MCF 10A (cell line): ENCODE results near the gene WWOX. TPM values are rescaled to one million over a fixed set of nuclear protein-coding genes. Genes with fewer than 3 reads are reported as not detected.
"Not testable (repeated sequence)": the region's sequence is repeated elsewhere in the genome, so short reads cannot be mapped to it uniquely, and the experiment has no call there.

ENCODE experiments used
- BruUV-seq: library from RNA; stranded (reverse); fragments of 400-500 nt; replicated peaks from 2 replicates; lab custom pipeline; 2021; lab: Mats Ljungman, UMichigan
- CTCF ChIA-PET: fragments of 300-600 bp; sonication (Branson Sonifier 250); formaldehyde crosslinking; extraction: SDS; loops from one replicate; lab custom pipeline; 2021; ENCODE audit warnings: antibody characterized with exemption, inconsistent platforms; lab: Yijun Ruan, JAX
- POLR2A ChIA-PET: fragments of 300-600, 350-650 bp; sonication (Branson Sonifier 250); formaldehyde crosslinking; extraction: SDS; loops from one replicate; lab custom pipeline; 2020; ENCODE audit warnings: antibody characterized with exemption, inconsistent platforms; lab: Yijun Ruan, JAX
- DNase-seq: peaks from one replicate; pipeline ENCODE4 v3.0.0-alpha.2; 2018; ENCODE audit not compliant: unreplicated experiment
- H3K27ac Mint-ChIP-seq: one replicate; pipeline ENCODE4 v1.8.0; 2022; ENCODE audit warnings: mild to moderate bottlenecking, low read depth, mixed read lengths; ENCODE audit not compliant: unreplicated experiment
- H3K27me3 Mint-ChIP-seq: one replicate; pipeline ENCODE4 v1.8.0; 2022; ENCODE audit warnings: mixed read lengths; ENCODE audit not compliant: insufficient read depth, unreplicated experiment
- H3K36me3 Mint-ChIP-seq: one replicate; pipeline ENCODE4 v1.8.0; 2022; ENCODE audit warnings: mild to moderate bottlenecking, moderate library complexity, mixed read lengths; ENCODE audit not compliant: insufficient read depth, unreplicated experiment
- H3K4me1 Mint-ChIP-seq: one replicate; pipeline ENCODE4 v1.8.0; 2022; ENCODE audit warnings: mixed read lengths; ENCODE audit not compliant: insufficient read depth, unreplicated experiment
- H3K4me3 Mint-ChIP-seq: one replicate; pipeline ENCODE4 v1.8.0; 2022; ENCODE audit warnings: mild to moderate bottlenecking, moderate library complexity, mixed read lengths; ENCODE audit not compliant: unreplicated experiment
- H3K9me3 Mint-ChIP-seq: one replicate; pipeline ENCODE4 v1.8.0; 2022; ENCODE audit warnings: mixed read lengths; ENCODE audit not compliant: unreplicated experiment
- intact Hi-C: fragments of 100-400 bp; cut with micrococcal nuclease; formaldehyde crosslinking; loops from 2 replicates; pipeline ENCODE4 v1.14.1; 2022
- total RNA-seq: library from RNA; stranded (reverse); gene quantifications from 2 replicates; pipeline ENCODE4 v1.2.3, GENCODE V29; 2022
- TF ChIP-seq, protein P1 (sequence below): fragments of 200-600 bp; IDR thresholded peaks from one replicate; pipeline ENCODE4 v1.8.0; 2022; ENCODE audit warnings: antibody characterized with exemption, mild to moderate bottlenecking; ENCODE audit not compliant: unreplicated experiment

Gene WWOX
- total RNA-seq, 1 experiment from 2014 or later, result 18.1 TPM

DNA sequence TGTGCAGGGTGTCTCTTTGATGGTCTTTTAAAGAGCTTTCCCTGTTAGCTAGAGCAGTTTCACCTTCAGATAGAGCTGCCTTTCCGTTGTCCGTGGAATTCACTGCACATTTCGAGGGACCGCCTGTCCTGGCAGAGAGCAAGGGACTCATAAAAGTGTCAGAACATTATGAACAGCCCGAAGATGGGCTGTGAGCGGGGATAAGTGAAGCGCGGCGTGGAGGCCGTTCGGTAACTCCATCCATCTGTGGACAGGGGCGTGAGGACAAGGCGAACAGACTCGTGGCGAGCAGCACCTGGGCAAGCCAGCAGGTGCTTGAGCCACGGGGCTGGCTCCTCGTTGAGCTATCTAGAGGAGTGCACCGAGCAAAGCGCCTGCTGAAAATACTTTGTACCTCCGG, 1129.9 kb downstream of the WWOX start:
- Mint-ChIP-seq H3K27me3 (peaks cover 2% of the 10 kb centered on the region), H3K9me3 (no peaks in the 10 kb centered on the region), H3K4me1 (no peaks in the 10 kb centered on the region), H3K27ac (no peak overlapping the region), H3K4me3 (no peak overlapping the region), H3K36me3 (peaks cover 5% of the 10 kb centered on the region)
- TF ChIP-seq, protein P1, sequence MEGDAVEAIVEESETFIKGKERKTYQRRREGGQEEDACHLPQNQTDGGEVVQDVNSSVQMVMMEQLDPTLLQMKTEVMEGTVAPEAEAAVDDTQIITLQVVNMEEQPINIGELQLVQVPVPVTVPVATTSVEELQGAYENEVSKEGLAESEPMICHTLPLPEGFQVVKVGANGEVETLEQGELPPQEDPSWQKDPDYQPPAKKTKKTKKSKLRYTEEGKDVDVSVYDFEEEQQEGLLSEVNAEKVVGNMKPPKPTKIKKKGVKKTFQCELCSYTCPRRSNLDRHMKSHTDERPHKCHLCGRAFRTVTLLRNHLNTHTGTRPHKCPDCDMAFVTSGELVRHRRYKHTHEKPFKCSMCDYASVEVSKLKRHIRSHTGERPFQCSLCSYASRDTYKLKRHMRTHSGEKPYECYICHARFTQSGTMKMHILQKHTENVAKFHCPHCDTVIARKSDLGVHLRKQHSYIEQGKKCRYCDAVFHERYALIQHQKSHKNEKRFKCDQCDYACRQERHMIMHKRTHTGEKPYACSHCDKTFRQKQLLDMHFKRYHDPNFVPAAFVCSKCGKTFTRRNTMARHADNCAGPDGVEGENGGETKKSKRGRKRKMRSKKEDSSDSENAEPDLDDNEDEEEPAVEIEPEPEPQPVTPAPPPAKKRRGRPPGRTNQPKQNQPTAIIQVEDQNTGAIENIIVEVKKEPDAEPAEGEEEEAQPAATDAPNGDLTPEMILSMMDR, result no peak
- no peak for DNase-seq
- intact Hi-C loops, result no loop called here
- BruUV-seq, result no TSS peak
- ChIA-PET POLR2A (no interaction called here), CTCF (interaction anchor here (0.7 kb wide), 1 partner anchor 32 kb away, joined by 3 read pairs; no protein-coding TSS in a partner anchor)

DNA sequence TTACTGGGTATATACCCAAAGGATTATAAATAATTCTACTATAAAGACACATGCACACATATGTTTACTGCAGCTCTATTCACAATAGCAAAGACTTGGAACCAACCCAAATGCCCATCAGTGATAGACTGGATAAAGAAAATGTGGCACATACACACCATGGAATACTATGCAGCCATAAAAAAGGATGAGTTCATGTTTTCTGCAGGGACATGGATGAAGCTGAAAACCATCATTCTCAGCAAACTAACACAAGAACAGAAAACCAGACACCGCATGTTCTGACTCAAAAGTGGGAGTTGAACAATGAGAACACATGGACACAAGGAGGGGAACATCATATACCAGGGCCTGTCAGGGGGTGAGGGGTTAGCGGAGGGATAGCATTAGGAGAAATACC, 1146.2 kb downstream of the WWOX start:
- POLR2A ChIA-PET, H3K4me1 Mint-ChIP-seq, H3K27ac Mint-ChIP-seq, DNase-seq, BruUV-seq, H3K9me3 Mint-ChIP-seq, intact Hi-C loops, H3K36me3 Mint-ChIP-seq, H3K4me3 Mint-ChIP-seq: not testable (repeated sequence)
- CTCF ChIA-PET, result interaction anchor here (0.6 kb wide), 1 partner anchor 15 kb away, joined by 3 read pairs; no protein-coding TSS in a partner anchor
- H3K27me3 Mint-ChIP-seq, result peaks cover 20% of the 10 kb centered on the region

DNA sequence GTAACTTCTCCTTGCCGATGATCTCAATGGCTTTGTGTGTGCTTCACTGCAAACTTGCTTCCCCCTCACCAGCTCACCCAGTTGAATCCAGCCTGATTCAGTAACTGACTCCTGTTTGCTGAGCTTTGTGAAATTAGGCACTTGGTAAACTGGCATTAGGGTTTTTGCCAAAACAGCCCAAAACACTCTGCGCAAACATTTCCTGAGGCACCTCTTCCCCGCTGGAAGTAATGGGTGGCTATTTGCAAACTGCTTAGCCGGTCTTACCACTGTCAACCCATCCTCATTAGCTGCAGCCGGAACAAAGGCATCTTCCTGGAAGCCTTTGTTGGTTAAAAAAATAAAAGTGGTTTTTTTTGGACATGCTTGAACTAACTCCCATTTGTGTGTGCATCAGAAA, 1147.9 kb downstream of the WWOX start:
- CTCF ChIA-PET, result no interaction called here
- no peak for DNase-seq
- intact Hi-C loops, result no loop called here
- H3K4me1 Mint-ChIP-seq, result no peaks in the 10 kb centered on the region
- POLR2A ChIA-PET, result no interaction called here
- no TSS peak for BruUV-seq
- no peak overlapping the region for H3K27ac Mint-ChIP-seq
- H3K36me3 Mint-ChIP-seq, result no peaks in the 10 kb centered on the region
- H3K4me3 Mint-ChIP-seq, result no peak overlapping the region
- H3K27me3 Mint-ChIP-seq, result peaks cover 3% of the 10 kb centered on the region
- H3K9me3 Mint-ChIP-seq, result no peaks in the 10 kb centered on the region
- TF ChIP-seq, protein P1, result no peak

DNA sequence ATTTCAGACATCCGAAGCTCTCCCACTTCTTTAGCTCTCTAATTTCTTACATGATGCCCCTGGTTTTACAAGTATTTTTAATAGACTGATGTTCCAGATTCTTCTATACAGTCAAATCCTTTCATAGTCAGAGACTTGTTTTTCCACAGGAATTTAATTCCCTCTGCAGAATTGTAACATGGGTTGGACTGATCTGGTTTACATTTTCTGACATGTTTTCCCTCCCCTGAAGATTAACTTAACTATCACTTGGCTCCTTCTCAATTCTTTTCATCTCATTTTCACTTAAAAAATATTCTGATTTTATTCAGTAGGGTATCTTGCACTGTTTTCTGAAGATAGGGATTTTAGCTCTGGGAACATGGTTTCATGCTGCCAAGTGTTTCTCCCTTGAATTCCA, 1148.9 kb downstream of the WWOX start:
- TF ChIP-seq, protein P1, result no peak
- H3K27me3 Mint-ChIP-seq, result no peaks in the 10 kb centered on the region
- H3K4me3 Mint-ChIP-seq, result no peak overlapping the region
- no peaks in the 10 kb centered on the region for H3K36me3 Mint-ChIP-seq
- no peak overlapping the region for H3K27ac Mint-ChIP-seq
- POLR2A ChIA-PET, result no interaction called here
- intact Hi-C loops, result no loop called here
- CTCF ChIA-PET, result interaction anchor here (0.6 kb wide), 2 partner anchors 26 to 1311 kb away, joined by 3 read pairs; no protein-coding TSS in a partner anchor
- no peaks in the 10 kb centered on the region for H3K9me3 Mint-ChIP-seq
- BruUV-seq, result no TSS peak
- H3K4me1 Mint-ChIP-seq, result no peaks in the 10 kb centered on the region
- DNase-seq, result no peak
